Measurements from ENCODE around the gene TSPEAR.
"Not testable (repeated sequence)": the region's sequence is repeated elsewhere in the genome, so short reads cannot be mapped to it uniquely, and the experiment has no call there.

The TSPEAR gene

DNA sequence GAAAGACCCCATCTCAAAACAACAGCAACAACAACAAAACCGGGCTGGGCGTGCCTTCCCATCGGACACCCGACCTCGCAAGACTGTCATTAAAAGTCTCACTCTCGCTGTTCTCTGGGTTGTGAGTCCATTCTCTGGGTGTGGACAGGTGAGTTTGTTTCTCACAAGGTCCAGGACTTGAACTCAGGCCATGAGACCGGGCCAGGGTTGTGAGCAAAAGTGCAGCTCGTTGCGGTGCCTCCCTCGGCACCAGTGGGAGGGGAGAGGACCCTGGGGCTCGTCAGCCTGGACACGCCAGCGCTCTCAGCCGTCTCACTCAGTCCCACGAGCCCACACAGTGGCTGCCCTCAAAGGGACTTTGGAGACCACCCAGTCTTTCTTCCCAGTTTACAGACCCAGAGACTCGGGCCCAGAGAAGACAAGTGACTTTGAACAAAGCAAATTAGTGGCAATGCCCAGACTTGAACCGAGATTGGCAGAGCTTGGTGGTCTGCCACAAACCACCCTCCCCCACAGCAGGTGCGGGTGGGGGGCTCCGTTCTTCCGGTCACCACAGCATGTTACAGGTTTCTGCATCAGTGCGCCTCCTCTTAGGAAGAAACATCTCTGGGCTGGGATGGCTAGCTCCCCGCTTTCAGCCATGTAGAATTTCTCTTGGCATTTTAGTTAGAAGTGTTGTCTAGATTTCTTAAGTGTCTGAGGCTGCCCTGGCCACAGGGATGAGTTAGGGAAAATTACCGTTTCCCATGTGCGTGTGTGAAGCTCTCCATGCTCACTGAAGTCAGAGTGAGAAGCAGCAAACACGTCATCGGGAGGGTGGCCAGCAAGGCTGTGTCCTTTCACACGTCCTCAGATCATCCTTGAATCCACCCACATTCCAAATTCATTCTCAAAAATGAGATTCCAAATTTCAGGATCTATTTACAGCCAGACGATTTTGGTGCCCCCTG lies 227.8 kb downstream of the TSPEAR start:
- no peak overlapping the region for H3K27ac ChIP-seq
- TF ChIP-seq CTCF (IDR thresholded peaks at IDR 0.05) (no peak), ZFX (IDR thresholded peaks at IDR 0.05; ENCODE audit: borderline replicate concordance) (no peak)

DNA sequence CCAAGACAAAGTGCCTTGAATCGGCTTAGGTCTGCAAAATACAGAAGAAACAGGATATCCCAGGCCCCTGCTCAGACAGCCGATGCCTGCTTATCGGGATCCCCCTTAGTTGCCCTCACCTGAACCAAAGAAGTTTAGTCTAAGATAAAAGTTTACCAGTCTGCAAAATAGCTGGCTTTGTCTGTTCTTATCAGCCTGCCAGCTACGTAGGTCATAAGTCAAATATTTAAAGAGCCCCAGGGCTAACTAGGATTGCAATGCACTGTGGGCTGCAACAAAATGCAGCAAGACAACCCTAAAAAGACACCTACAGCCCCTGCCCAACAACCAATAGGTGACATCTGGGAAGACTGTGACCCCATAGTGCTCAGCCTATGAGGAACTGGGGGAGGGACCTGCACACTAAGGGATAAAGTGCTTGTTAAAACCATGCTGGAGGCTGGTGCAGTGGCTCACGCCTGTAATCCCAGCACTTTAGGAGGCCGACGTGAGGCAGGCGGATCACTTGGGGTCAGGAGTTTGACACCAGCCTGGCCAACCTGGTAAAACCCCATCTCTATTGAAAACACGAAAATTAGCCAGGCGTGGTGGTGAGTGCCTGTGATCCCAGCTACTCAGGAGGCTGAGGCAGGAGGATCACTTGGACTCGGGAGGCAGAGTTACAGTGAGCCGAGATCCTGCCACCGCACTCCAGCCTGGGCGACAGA lies 228.6 kb downstream of the TSPEAR start:
- TF ChIP-seq CTCF (IDR thresholded peaks at IDR 0.05) (no peak), ZFX (IDR thresholded peaks at IDR 0.05; ENCODE audit: borderline replicate concordance) (no peak)
- H3K27ac ChIP-seq = peak overlapping the region; percentile 18; the same call in 1 of the 2 replicates

- no peak for TF ChIP-seq ZFX (IDR thresholded peaks at IDR 0.05; ENCODE audit: borderline replicate concordance)
- H3K27ac ChIP-seq = no peak overlapping the region
These were observed 230.9 kb downstream of the TSPEAR start for GRCh38 chr21:44480200-44481053.

- H3K27ac ChIP-seq = not testable (repeated sequence)
- peak; percentile 86 for TF ChIP-seq CTCF (IDR thresholded peaks at IDR 0.05)
These were observed 231.7 kb downstream of the TSPEAR start for GRCh38 chr21:44479556-44480199.

GRCh38 chr21:44478801-44479167 lies 232.6 kb downstream of the TSPEAR start:
- H3K27ac ChIP-seq = no peak overlapping the region
- TF ChIP-seq ZFX (IDR thresholded peaks at IDR 0.05; ENCODE audit: borderline replicate concordance) = no peak
- no peak for TF ChIP-seq CTCF (IDR thresholded peaks at IDR 0.05)

DNA sequence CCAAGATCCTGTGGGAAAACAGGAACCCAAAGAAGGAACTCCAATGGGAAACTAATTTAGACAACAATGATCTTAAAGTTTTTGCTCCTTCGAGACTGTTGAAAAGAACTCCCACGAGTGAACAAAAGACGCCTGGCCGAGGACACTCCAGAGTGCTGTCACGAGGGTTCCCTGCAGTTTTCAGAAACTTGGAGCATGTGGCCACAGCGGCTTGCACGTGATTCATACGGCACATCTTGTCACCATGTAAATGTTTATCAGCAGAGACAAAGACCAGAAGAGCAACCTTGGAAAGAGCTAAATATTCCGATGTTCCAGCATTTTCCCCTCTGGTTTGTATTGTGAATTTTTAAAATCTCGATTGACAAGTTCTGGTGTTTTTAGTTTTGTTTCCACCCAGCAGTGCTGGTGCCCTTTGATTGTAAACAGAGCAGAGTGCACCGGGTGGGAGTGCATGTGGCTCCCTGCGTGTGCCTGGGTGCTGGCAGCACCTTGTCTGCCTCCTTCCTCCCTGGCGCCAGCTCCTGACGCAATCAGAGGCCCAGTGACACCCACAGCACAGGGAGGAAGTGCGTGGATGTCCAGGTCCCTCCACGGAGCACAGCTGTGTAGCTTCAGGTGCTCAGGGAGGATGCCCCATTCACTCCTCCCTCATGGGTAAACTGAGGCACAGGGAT lies 233.1 kb downstream of the TSPEAR start:
- TF ChIP-seq ZFX (IDR thresholded peaks at IDR 0.05; ENCODE audit: borderline replicate concordance) (no peak), CTCF (IDR thresholded peaks at IDR 0.05) (no peak)
- H3K27ac ChIP-seq = no peak overlapping the region

All from 22Rv1 (cell line).